Measurements from ENCODE around the gene FNDC3B.

GRCh38 chr3:172074586-172074985 is 35.2 kb downstream of the FNDC3B start:
- no peak for TF ChIP-seq POLR2A (IDR thresholded peaks at IDR 0.05)
- TF ChIP-seq CTCF (IDR thresholded peaks at IDR 0.05) = no peak

Data from vagina (tissue), 2 donors.